CD4-positive, CD25-positive, alpha-beta regulatory T cell (primary cell): ENCODE data around the gene PRR29. TPM values are rescaled to one million over a fixed set of nuclear protein-coding genes. Genes with fewer than 3 reads are reported as not detected.
"Not testable (repeated sequence)": the region's sequence is repeated elsewhere in the genome, so short reads cannot be mapped to it uniquely, and the experiment has no call there.

ENCODE experiments used
- ATAC-seq, 2 donors: fragments of 150-1000 bp; cut with Tn5 transposase; one replicate each; pipeline ENCODE4 v1.10.0; 2021; ENCODE audit warnings: low read depth in 2 of 2, moderate number of reproducible peaks in 2 of 2, moderate library complexity in 1 of 2
- DNase-seq, 3 donors: peaks; one replicate each; pipeline versions ENCODE4 v3.0.0 to v3.0.0-alpha.2; 2012 to 2022; ENCODE audit warnings: mixed read lengths in 1 of 3
- H3K27ac ChIP-seq: one replicate; pipeline ENCODE4 v1.7.0; 2013; ENCODE audit warnings: mild to moderate bottlenecking, low read length; ENCODE audit not compliant: insufficient read depth, poor library complexity, severe bottlenecking
- H3K27me3 ChIP-seq: one replicate; pipeline ENCODE4 v1.7.0; 2013; ENCODE audit warnings: low read length; ENCODE audit not compliant: control insufficient read depth, insufficient read depth
- H3K36me3 ChIP-seq: one replicate; pipeline ENCODE4 v1.7.0; 2013; ENCODE audit warnings: mild to moderate bottlenecking, low read length, moderate library complexity; ENCODE audit not compliant: control insufficient read depth, insufficient read depth
- H3K4me1 ChIP-seq: 2 replicates; pipeline ENCODE4 v1.7.0; 2013; ENCODE audit warnings: mild to moderate bottlenecking, low read length; ENCODE audit not compliant: insufficient read depth, control insufficient read depth, poor library complexity, severe bottlenecking
- H3K4me3 ChIP-seq: one replicate; pipeline ENCODE4 v1.7.0; 2013; ENCODE audit warnings: low read depth, mild to moderate bottlenecking, low read length, moderate library complexity
- H3K9me3 ChIP-seq, 2 experiments: 1 replicate in 1 of 2; 2 replicates in 1 of 2; pipeline ENCODE4 v1.7.0; 2013; ENCODE audit warnings: low read length in 2 of 2, mild to moderate bottlenecking in 1 of 2, moderate library complexity in 1 of 2; ENCODE audit not compliant: control insufficient read depth in 2 of 2
- H3K27ac Mint-ChIP-seq, 3 donors: one replicate each; pipeline ENCODE4 v1.8.0; 2020 to 2022; ENCODE audit warnings: mild to moderate bottlenecking in 3 of 3, mixed read lengths in 3 of 3, moderate library complexity in 2 of 3
- H3K27me3 Mint-ChIP-seq: one replicate; pipeline ENCODE4 v1.8.0; 2022; ENCODE audit warnings: mild to moderate bottlenecking, mixed read lengths
- H3K36me3 Mint-ChIP-seq: one replicate; pipeline ENCODE4 v1.8.0; 2020; ENCODE audit warnings: mixed read lengths
- H3K4me1 Mint-ChIP-seq, 4 donors: one replicate each; pipeline ENCODE4 v1.8.0; 2020 to 2022; ENCODE audit warnings: mixed read lengths in 4 of 4, mild to moderate bottlenecking in 1 of 4
- H3K4me3 Mint-ChIP-seq, 4 donors: one replicate each; pipeline ENCODE4 v1.8.0; 2020 to 2022; ENCODE audit warnings: mild to moderate bottlenecking in 4 of 4, mixed read lengths in 4 of 4, moderate library complexity in 3 of 4
- H3K9me3 Mint-ChIP-seq, 7 donors: one replicate each; pipeline ENCODE4 v1.8.0; 2020 to 2022; ENCODE audit warnings: mixed read lengths in 7 of 7, mild to moderate bottlenecking in 3 of 7, moderate library complexity in 2 of 7
- polyA plus RNA-seq, 4 donors: library from polyadenylated mRNA; unstranded; fragments of 300-500 nt; fragmentation: Illumina TruSeq; gene quantifications; one replicate each; pipeline ENCODE4 v1.2.3, GENCODE V29; 2021
- total RNA-seq: library from RNA; stranded (reverse); gene quantifications from one replicate; pipeline ENCODE4 v1.2.3, GENCODE V29; 2022

PRR29 gene
- total and polyA plus RNA-seq, 5 donors from 2014 or later = 0.52 to 6.9 (median 6.0) TPM

DNA sequence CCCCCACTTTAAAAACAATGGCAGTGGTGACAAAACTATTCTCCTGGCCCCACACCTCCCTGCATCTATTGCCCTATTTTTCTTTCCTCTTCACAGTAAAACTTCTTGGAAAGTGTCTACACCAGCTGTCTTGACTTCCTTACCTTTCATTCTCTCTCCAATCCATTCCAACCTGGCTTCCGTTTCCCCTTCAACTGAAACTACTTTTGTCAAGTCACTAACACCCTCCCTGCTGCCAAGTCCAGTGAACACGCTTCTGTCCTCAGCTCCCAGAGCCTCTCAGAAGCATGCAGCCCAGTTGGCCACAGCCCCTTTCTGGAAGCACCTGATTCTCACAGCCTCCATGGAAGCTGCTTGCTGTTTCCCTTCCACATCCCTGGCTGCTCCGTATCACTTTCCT is 21.4 kb upstream of the PRR29 start:
- Mint-ChIP-seq H3K4me3 (no peak overlapping the region), H3K9me3 (peaks cover 0 to 2% (median 0%) of the 10 kb centered on the region in 7 donors), H3K27me3 (peaks cover 9% of the 10 kb centered on the region), H3K27ac (no peak overlapping the region), H3K4me1 (peaks cover 0 to 10% (median 0%) of the 10 kb centered on the region in 4 donors), H3K36me3 (peaks cover 2% of the 10 kb centered on the region)
- no peaks in the 10 kb centered on the region for H3K4me1 ChIP-seq
- no peaks in the 10 kb centered on the region for H3K36me3 ChIP-seq
- peaks cover 5% of the 10 kb centered on the region for H3K27me3 ChIP-seq
- no peak for ATAC-seq
- no peak overlapping the region for H3K27ac ChIP-seq
- no peaks in the 10 kb centered on the region for H3K9me3 ChIP-seq
- no peak for DNase-seq
- no peak overlapping the region for H3K4me3 ChIP-seq

DNA sequence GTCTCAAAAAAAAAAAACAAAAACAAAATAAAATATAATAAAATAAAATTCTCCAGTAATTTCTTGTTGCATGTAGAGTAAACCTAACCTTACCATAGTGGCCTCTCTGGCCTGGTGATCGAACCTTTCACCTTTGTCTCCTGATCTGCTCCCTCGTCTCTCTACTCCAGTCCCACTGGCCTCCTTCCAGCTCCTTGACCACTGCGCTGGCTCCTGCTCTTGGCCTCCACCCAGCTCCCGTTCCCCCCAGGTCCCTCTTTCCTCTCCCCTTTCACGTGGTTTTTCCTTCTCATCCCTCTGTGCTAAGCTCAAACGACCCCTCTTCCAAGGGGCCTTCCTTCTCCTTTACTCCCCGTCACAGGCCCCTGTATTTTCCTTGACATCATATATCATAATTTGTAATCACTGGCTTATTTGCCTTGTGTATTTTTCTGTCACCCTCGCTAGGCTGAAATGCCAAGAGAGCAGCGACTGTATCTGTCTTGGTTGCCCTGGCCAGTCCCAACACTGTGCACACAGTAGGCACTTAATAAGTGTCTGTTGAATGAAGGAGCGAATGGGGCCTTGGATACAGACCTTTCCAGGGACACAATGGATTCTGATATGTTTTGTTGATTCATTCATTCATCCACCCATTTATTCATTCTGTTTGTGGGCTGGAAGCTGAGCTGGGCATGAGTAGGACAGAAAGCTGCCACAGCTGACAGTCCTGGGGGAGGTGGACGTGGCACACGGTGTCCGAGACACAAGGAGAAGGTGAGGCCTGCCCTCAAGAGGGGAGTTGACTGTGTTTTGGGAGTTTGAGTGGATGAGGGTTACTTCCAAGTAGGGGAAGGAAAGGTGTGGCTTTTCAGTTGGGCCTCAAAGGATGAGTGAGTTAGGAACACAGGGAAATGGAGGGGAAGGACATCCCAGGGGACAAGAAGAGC is 19.6 kb upstream of the PRR29 start:
- Mint-ChIP-seq H3K9me3 (peaks cover 0 to 9% (median 3%) of the 10 kb centered on the region in 7 donors), H3K27me3 (peaks cover 6% of the 10 kb centered on the region), H3K36me3 (peaks cover 7% of the 10 kb centered on the region), H3K4me1 (peaks cover 0 to 10% (median 0%) of the 10 kb centered on the region in 4 donors), H3K27ac (no peak overlapping the region), H3K4me3 (no peak overlapping the region)
- Histone ChIP-seq H3K27me3 (peaks cover 5% of the 10 kb centered on the region), H3K4me1 (no peaks in the 10 kb centered on the region), H3K27ac (no peak overlapping the region), H3K36me3 (no peaks in the 10 kb centered on the region), H3K9me3 (peaks cover 0 to 3% of the 10 kb centered on the region in 2 experiments), H3K4me3 (no peak overlapping the region)
- ATAC-seq = no peak
- DNase-seq = no peak

DNA sequence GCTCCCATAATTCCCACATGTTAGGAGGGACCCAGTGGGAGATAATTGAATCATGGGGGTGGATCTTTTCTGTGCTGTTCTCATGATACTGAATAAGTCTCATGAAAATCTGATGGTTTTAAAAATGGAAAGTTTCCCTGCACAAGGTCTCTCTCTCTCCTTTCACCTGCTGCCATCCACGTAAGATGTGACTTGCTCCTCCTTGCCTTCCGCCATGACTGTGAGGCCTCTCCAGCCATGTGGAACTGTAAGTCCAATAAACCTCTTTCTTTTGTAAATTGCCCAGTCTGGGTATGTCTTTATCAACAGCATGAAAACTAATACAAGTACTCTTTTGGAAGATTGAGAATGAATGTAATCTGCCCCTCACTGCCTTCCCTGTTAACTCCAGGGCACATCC is 15.5 kb upstream of the PRR29 start:
- not testable (repeated sequence) for H3K36me3 Mint-ChIP-seq, ATAC-seq, H3K4me3 ChIP-seq, H3K27me3 ChIP-seq, H3K27me3 Mint-ChIP-seq, DNase-seq, H3K27ac Mint-ChIP-seq, H3K27ac ChIP-seq, H3K36me3 ChIP-seq, H3K9me3 ChIP-seq, H3K4me3 Mint-ChIP-seq, H3K9me3 Mint-ChIP-seq
- H3K4me1 ChIP-seq = peaks cover 12% of the 10 kb centered on the region
- H3K4me1 Mint-ChIP-seq = peaks cover 4 to 25% (median 13%) of the 10 kb centered on the region in 4 donors

DNA sequence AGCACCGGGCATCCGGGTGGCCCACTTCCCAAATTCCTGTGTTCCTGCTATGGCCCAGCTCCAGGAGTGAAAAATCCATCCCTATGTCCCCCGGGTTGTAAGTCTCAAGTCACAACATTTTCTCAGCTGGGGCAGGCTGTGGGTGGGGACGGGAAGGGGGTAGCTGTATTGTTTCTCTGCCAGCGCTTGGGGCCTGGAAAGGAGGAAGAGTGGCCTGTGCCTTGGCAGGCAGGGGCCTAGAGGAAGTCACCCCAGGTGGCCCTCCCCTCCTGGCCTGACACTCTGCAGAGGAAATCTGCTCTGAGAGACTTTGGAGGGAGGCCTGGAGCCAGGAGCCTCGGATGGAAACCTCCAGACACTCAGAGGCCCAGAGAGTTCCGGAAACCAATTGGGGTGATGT is 14.8 kb upstream of the PRR29 start:
- Mint-ChIP-seq H3K4me3 (no peak overlapping the region), H3K4me1 (peaks cover 4 to 28% (median 13%) of the 10 kb centered on the region in 4 donors), H3K9me3 (peaks cover 0 to 9% (median 3%) of the 10 kb centered on the region in 7 donors), H3K27ac (no peak overlapping the region), H3K36me3 (peaks cover 7% of the 10 kb centered on the region), H3K27me3 (no peaks in the 10 kb centered on the region)
- ATAC-seq (no peak), DNase-seq (no peak)
- no peak overlapping the region for H3K27ac ChIP-seq
- H3K4me3 ChIP-seq = no peak overlapping the region
- no peaks in the 10 kb centered on the region for H3K27me3 ChIP-seq
- H3K4me1 ChIP-seq = peaks cover 12% of the 10 kb centered on the region
- H3K36me3 ChIP-seq = no peaks in the 10 kb centered on the region
- peaks cover 0 to 3% of the 10 kb centered on the region in 2 experiments for H3K9me3 ChIP-seq

DNA sequence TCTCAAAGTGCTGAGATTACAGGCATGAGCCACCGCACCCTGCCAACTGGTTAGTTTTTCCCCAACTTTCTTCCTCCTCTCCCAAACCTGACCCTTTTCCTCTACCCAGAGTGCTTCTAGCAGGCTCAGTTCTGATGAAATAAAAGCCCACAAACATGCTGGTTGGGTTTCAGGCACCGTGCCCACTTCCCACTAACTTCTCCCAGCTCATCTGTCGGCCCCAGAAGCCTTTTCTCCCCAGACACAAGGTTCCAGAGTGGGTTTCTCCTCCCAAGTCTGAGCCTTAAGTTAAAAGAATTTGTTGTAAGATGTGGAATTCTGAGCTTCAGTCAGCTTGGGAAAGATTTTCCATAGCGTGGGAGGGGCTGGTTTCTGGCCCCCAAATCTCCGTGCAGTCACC is 13.9 kb upstream of the PRR29 start:
- no peaks in the 10 kb centered on the region for H3K36me3 ChIP-seq
- peaks cover 0 to 3% of the 10 kb centered on the region in 2 experiments for H3K9me3 ChIP-seq
- peaks cover 7% of the 10 kb centered on the region for H3K36me3 Mint-ChIP-seq
- DNase-seq (no peak), ATAC-seq (no peak)
- H3K27me3 Mint-ChIP-seq = no peaks in the 10 kb centered on the region
- no peak overlapping the region for H3K27ac ChIP-seq
- peaks cover 0 to 9% (median 3%) of the 10 kb centered on the region in 7 donors for H3K9me3 Mint-ChIP-seq
- no peaks in the 10 kb centered on the region for H3K27me3 ChIP-seq
- H3K4me3 Mint-ChIP-seq = no peak overlapping the region
- H3K4me1 Mint-ChIP-seq = peaks cover 4 to 28% (median 13%) of the 10 kb centered on the region in 4 donors
- H3K4me3 ChIP-seq = no peak overlapping the region
- no peak overlapping the region for H3K27ac Mint-ChIP-seq
- peaks cover 12% of the 10 kb centered on the region for H3K4me1 ChIP-seq

DNA sequence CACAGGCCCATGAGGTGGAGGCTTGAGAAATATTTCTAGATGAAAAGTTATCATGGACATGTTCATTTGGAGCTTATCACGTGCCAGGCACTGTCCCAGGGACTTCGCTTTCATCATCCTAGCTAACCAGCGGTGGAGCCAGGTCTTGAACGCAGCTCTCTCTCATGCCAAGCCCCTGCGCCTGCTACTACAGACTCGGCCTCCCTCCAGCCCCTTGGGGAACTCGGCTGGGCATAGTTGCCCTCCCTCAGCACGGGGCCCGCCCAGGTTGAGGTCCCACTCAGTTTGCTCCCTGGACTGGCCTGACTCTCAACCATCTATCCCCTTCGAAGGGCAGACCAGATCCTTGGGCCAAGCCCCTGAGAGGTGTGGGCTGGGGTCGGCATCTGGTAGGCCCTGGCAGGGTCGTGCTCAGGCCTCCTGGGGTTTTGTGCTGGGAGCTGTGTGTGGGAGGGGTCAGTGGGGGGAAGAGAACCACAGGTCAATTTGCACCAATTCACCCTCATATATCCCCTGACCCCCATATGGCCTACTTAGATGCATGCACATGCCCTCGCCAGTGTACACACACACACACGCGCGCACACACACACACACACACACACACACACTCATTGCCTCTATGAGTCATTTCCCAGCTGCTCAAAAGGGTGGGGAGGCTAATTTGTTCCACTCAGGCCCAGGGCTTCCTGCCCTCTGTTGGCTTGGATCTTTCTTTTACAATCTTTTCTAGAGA is 13.3 kb upstream of the PRR29 start:
- Histone ChIP-seq H3K4me1 (peaks cover 12% of the 10 kb centered on the region), H3K36me3 (no peaks in the 10 kb centered on the region), H3K9me3 (peaks cover 0 to 3% of the 10 kb centered on the region in 2 experiments), H3K4me3 (no peak overlapping the region), H3K27ac (no peak overlapping the region), H3K27me3 (no peaks in the 10 kb centered on the region)
- Mint-ChIP-seq H3K9me3 (peaks cover 0 to 9% (median 3%) of the 10 kb centered on the region in 7 donors), H3K36me3 (peaks cover 7% of the 10 kb centered on the region), H3K4me1 (peaks cover 6 to 30% (median 13%) of the 10 kb centered on the region in 4 donors), H3K27me3 (no peaks in the 10 kb centered on the region), H3K27ac (peak overlapping the region; percentile 23 to 82 (median 60)), H3K4me3 (peak overlapping the region in 3 of 4 donors; percentile 7 to 72 (median 29))
- peak; percentile 25 to 90 (median 48) for DNase-seq
- peak; percentile 93 to 94 for ATAC-seq

DNA sequence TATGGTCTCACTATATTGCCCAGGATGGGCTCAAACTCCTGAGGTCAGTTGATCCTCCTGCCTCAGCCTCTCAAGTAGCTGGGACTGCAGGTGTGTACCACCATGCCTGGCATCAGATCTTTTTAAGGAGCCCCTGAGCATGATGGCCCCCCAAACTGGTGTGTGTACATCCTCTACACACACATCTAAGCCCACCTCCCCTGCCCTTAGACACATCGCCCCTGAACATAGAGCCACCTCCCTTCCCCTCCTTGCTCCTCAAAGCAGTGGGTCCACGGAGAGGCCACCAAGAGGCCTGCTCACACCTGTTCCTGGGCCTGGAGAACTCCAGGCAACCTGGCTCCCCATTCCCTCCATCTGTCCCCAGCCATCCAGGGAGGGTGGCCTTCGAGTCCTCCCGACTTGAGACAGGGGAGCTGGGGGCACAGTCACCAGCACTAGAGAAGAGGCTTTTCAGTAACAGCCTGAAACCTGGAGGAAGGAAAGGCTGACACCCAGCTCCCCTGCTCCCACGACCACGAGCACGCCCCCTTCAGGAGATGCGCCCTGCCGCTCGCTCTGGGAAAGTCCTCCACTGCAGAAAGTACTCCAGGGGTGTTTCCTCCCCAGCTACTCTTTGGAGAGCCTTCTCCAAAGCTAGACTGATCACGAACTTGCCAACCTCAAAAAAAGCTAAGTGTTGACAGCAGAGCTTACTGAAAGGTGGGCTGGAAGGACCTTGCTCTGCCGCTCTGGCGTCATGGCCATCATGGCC is 12.6 kb upstream of the PRR29 start:
- ATAC-seq = peak; percentile 2 to 14
- Histone ChIP-seq H3K4me3 (no peak overlapping the region), H3K36me3 (no peaks in the 10 kb centered on the region), H3K27ac (no peak overlapping the region), H3K9me3 (peaks cover 0 to 3% of the 10 kb centered on the region in 2 experiments), H3K27me3 (no peaks in the 10 kb centered on the region), H3K4me1 (peaks cover 19% of the 10 kb centered on the region)
- Mint-ChIP-seq H3K36me3 (peaks cover 7% of the 10 kb centered on the region), H3K9me3 (peaks cover 0 to 9% (median 3%) of the 10 kb centered on the region in 7 donors), H3K4me1 (peaks cover 8 to 38% (median 13%) of the 10 kb centered on the region in 4 donors), H3K27ac (peak overlapping the region; percentile 23 to 82 (median 60)), H3K4me3 (peak overlapping the region in 2 of 4 donors; percentile 27 to 72), H3K27me3 (peaks cover 7% of the 10 kb centered on the region)
- DNase-seq = no peak
